A673 (cell line): ENCODE measurements around the gene ZNF214.

Experiments
- CTCF ChIP-seq: fragments of 300-800, 200-600 bp; sonication (generic); conservative IDR thresholded peaks from 2 replicates; pipeline ENCODE4 v1.5.1; 2017; ENCODE audit warnings: low read depth, mild to moderate bottlenecking, antibody characterized with exemption, low read length, moderate library complexity, mixed read lengths
- EZH2 ChIP-seq: fragments of 200-600 bp; sonication (generic); IDR thresholded peaks from 2 replicates; pipeline ENCODE4 v1.6.1; 2017; ENCODE audit warnings: borderline replicate concordance, low read depth, mild to moderate bottlenecking, mixed read lengths, antibody characterized with exemption, low read length; ENCODE audit not compliant: poor library complexity, severe bottlenecking

GRCh38 chr11:7004482-7004881 is 15.7 kb downstream of the ZNF214 start:
- no peak for TF ChIP-seq CTCF
- TF ChIP-seq EZH2: no peak
